Retina (tissue), 1 donor: ENCODE measurements around the gene TMEM129.
"Not testable (repeated sequence)": the region's sequence is repeated elsewhere in the genome, so short reads cannot be mapped to it uniquely, and the experiment has no call there.

Experiments
- DNase-seq: peaks from one replicate; pipeline ENCODE4 v3.0.0-alpha.2; 2016

TMEM129 gene

GRCh38 chr4:1690698-1691097, 30.4 kb downstream of the TMEM129 start:
- DNase-seq, result no peak

- DNase-seq, result no peak
These were observed 34.6 kb downstream of the TMEM129 start for GRCh38 chr4:1686440-1687036.

- no peak for DNase-seq
These were observed 35.6 kb downstream of the TMEM129 start for GRCh38 chr4:1685235-1686150.

GRCh38 chr4:1684506-1685234, 36.5 kb downstream of the TMEM129 start:
- DNase-seq, result no peak

GRCh38 chr4:1683736-1684505, 37.2 kb downstream of the TMEM129 start, which contains the start of gene FAM53A:
Gene FAM53A, minus strand, starts transcription at chr4:1684313. Its CDS starts 15,572 bp downstream, at chr4:1668741.
- peak; percentile 76 for DNase-seq

- no peak for DNase-seq
These were observed 37.8 kb downstream of the TMEM129 start for GRCh38 chr4:1683261-1683735.

- DNase-seq, result peak; percentile 11
These were observed 38.3 kb downstream of the TMEM129 start for GRCh38 chr4:1682860-1683259.

- no peak for DNase-seq
These were observed 42.9 kb downstream of the TMEM129 start for GRCh38 chr4:1678244-1678643.

- DNase-seq, result no peak
These were observed 44.3 kb downstream of the TMEM129 start for GRCh38 chr4:1676605-1677525.

GRCh38 chr4:1675802-1676137, 45.4 kb downstream of the TMEM129 start:
- DNase-seq, result no peak

- DNase-seq, result no peak
These were observed 45.9 kb downstream of the TMEM129 start for GRCh38 chr4:1675136-1675801.

GRCh38 chr4:1674682-1675081, 46.4 kb downstream of the TMEM129 start:
- no peak for DNase-seq

GRCh38 chr4:1673671-1674070, 47.5 kb downstream of the TMEM129 start:
- DNase-seq, result no peak

- not testable (repeated sequence) for DNase-seq
These were observed 50.1 kb downstream of the TMEM129 start for GRCh38 chr4:1671011-1671410.

GRCh38 chr4:1670279-1670678, 50.8 kb downstream of the TMEM129 start:
- no peak for DNase-seq

GRCh38 chr4:1669850-1670249, 51.3 kb downstream of the TMEM129 start:
- no peak for DNase-seq

- DNase-seq, result no peak
These were observed 51.9 kb downstream of the TMEM129 start for GRCh38 chr4:1669270-1669669.

- DNase-seq, result no peak
These were observed 52.7 kb downstream of the TMEM129 start for GRCh38 chr4:1668488-1668840.

GRCh38 chr4:1667273-1667672, 53.9 kb downstream of the TMEM129 start:
- no peak for DNase-seq

- DNase-seq, result no peak
These were observed 54.7 kb downstream of the TMEM129 start for GRCh38 chr4:1666391-1666790.
